GM19238 (cell line): Measurements from ENCODE around the gene CBFA2T2.

Experiments used
- DNase-seq: peaks from one replicate; pipeline ENCODE4 v3.0.0; 2011; ENCODE audit warnings: low spot score; ENCODE audit not compliant: insufficient read length

The CBFA2T2 gene

DNA sequence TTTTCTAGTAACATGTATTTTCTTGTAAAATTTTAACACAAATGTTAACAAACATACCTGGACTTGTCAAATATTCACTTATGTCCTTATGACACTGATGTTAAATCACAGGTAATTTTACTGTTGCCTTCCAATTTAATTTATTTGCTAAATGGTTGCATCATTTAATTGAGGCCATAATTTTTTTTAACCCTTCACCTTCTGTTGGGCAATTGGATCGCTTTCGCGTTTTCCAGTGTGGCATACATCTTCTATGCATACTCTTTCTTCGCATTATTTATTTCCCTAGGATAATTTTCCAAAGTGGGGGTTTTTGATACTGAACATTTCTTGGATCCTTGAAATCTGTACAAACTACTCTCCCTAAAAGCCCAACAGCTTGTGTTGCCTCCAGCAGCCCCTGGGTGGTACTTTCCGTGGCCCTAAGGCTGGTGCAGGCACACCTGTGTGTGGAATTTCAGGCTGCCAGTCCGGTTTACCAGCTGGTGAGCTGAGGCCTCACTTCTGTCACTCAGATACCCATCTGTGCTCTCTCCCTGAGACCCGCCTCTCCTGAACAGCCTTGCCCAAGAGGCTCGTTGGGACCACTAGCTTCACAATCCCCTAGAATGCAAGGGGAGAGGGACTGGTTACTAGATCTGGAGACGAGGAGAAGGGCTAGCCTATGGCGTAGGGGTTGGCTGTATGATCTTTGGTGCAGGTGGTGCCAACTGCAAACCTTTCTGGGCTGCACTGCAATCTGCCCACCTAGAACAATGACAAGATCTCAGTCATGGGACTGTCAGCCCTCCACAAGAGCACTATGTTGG, 161.1 kb downstream of the CBFA2T2 start:
- DNase-seq: no peak

DNA sequence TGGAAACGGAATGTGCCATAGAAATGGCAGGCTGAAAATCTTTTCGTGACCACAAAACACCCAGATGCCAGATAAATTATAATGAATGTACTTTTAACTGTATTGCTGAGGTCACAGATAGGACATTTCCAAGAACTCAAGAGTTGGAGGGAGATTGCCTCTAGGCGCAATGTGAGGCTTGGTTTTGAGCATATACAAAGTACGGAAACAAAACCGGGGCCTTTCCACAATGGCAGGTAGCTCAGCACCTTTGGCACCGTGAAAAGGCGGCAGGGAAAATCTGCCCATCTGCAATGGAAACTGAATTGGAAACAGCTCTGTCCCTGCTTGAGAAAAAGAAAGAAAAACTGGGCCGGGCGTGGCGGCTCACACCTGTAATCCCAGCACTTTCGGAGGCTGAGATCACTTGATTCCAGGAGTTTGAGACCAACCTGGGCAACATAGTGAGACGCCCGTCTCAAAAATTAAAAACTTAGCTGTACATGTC, 161.7 kb downstream of the CBFA2T2 start:
- DNase-seq: no peak

GRCh38 chr20:33653218-33653899, 163.5 kb downstream of the CBFA2T2 start:
- peak; percentile 73 for DNase-seq

DNA sequence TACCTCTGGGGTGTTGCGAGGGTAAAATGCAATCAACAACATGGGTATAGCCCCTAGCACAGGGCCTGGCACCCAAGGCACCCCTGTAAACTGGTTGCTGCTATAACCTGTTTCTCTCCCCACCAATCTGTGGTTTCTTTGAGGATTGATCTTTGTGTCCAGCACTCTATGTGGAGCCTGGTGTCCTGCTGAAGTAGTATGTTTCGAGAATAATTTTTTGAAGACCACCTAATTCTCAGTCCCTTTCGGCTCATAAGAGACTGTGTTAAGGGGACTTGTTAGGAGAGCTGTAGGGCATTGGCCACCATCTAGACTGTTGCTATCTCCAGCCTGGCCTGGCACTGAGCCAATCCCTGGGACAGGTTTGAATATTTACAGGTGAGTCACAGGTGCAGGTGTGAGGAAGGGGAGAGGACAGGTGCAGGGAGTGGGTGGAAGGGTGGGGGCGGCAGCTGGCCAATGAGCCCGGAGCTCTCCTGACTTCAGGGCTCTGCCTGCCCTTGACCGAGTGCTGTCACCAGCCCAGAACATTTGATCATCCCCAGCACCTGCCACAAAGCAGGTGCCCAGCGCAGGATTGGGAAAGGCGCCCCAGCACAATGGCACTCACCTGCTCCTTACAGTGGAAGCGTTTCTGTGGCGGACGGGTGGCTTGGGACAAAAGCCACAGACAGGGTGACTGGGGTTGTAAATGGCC, 164.2 kb downstream of the CBFA2T2 start:
- DNase-seq: no peak

DNA sequence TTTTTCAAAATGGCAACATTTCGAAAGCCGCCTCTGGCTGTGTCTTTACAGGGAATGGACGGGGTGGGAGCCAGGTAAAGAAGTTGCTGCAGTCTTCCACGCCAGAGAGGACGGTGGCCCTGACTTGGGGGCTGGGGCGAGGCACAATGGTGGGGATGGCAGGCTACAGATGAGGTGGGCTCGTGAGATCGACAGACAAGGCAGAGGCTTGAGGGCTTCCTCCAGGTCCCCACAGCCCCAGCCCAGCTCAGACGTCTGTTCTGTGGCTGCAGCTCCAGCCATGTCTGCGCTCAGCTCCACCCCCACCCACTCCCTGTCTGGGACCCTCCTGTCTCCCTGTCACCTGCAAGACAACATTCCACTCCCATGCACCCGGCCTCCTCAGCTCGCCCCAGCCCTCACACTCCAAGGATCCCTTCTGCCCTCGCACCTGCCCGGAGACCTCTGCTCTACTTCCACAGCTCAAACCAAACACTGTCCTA, 164.8 kb downstream of the CBFA2T2 start:
- no peak for DNase-seq

GRCh38 chr20:33655164-33655563, 165.3 kb downstream of the CBFA2T2 start:
- DNase-seq: no peak

GRCh38 chr20:33656010-33656782, 166.3 kb downstream of the CBFA2T2 start:
- DNase-seq: no peak

DNA sequence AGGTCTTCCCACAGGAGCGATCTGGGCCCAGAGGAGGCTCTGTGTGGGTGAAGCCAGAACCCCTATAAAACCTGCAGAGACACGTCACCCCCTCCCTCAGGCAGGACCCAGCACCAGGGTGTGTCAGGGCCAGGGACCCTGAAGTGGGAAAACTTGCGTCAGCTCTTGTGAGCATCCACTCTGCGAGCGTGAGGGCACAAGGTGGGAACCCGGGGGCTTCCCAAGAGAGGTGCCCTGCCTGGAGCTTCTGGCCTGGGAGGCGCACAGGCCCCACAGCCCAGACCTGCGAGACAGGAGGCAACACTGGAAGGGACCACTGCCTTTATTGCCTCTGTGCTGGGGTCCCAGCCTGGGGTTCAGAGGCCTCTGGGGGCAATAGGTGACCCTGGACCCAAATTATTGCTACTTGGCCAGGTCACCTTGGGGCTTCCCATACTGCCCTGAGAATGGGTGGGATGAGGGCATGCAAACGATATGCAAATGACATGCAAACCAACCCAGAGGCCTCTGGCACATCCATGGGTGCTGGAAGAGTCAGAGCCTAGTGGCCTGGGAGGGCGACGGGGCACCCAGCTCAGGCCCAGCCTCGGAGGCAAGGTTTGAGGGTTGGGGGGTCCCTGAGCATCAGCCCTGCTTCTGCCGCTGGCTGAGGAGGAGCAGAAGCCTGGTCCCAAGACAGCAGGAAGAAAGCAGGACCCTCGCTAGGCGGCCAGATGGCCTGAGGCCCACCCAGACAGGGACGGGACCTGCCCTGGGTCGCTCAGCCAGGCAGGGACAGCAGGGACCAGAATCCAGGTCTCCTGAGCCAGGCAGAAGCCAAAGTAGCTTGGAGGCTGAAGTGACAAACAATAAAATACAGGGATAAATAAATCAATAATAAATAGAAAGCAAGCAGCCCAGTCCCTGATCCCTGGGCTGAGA, 167.1 kb downstream of the CBFA2T2 start:
- DNase-seq: no peak

DNA sequence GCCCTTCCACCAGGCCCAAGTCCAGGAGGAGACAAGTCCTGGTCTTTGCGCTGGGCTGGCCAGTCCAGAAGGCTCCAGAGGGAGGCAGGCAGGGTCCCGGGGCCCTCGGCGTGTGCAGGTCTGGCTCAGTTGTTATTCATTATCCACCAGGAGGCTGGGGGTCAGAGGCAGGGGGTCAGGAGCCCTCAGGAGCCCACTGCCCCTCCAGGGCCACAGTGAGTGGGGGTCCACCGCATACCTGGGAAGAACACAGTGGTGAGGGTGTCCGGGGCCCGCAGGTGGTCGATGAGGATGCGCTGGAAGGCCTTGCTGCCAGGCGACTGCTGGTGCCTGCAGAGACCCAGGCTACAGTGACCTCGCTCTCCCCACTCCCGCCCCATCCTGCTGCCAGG, 167.8 kb downstream of the CBFA2T2 start:
- no peak for DNase-seq

GRCh38 chr20:33658510-33658909, 168.6 kb downstream of the CBFA2T2 start:
- DNase-seq: no peak

DNA sequence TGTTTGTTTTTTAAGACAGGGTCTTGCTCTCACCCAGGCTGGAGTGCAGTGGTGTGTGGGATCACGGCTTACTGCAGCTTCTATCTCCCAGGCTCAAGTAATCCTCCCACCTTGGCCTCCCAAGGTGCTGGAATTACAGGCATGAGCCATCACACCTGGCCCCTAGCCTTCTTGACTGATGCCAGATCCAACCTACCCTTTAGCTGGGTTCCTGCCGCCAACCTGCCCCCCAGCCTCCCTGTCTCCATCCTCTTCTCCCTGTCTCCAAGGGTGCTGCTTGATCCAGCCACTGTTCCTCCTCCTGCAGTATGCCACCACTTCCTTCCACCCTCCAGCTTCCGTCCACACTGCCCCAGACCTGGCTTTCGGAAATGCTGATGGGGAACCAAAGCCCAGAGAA, 169.0 kb downstream of the CBFA2T2 start:
- no peak for DNase-seq

- no peak for DNase-seq
Observed at GRCh38 chr20:33659341-33660034, 169.6 kb downstream of the CBFA2T2 start.

DNA sequence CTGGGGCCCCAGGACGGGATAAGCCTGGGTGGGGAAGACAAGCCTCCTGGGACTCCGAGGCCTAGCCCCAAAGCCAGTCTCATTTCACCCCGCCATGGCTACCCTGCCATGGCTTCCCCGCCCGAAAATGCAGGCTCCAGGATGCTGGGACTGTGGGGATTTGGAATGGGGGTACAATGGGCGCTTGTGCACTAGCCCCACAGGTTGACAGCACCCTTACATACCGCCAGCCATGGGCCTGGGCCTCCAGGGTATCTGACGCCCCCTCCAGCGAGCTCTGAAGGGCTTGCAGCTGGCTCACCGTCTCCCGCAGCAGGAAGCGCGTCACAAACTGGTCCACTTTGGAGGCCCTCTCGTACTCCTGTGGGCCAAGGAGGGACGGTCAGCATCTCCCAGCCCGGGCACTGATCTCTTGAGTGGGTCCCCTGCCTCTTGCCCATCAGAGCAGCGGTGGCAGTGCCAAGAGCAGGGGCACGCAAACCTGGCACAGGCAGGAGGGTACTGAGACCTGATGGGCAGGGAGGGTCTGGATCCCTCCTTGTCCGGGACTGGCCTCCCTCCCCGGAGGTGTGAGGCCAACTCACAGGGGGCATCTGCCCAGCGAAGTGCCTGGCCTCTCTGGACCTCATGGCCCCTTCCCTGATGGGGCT, 170.3 kb downstream of the CBFA2T2 start:
- no peak for DNase-seq

DNA sequence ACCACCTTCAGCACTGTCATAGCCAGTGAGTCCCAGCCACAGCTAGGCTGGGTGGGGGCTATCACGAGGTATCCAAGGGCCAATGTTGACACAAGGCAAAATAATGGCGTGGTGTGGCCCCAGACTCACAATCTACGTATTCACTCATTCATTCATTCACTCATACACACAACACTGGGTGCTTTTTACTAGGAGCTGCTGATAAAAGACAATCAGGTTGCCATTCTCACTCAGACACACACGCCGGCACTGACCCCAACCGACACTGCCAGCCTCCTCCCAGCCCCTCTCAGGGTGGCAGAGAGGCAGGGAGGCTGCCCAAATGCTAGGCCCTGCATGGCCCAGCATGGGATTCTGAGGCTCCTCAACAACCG, 170.8 kb downstream of the CBFA2T2 start:
- no peak for DNase-seq

DNA sequence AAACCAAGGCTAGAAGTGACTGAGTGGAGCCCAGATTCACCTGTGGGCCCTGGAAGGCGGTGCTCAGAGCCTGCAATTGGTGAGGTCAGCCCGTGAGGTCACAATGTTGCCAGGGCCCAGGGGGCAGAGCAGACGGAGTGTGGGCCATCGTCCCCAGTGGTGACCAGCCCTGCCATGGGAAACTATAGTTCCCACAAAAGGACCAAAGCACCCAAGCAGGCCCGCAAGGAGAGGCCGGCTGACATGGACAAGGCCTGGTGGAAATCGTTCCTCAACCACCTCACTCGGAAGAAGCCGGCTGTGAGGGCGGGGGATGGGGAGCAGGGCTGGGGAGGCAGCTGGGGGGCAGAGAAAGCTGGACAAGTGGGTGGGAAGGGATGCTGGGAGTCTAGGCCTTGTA, 172.3 kb downstream of the CBFA2T2 start, which contains the start of gene C20orf144:
TSS of gene C20orf144 (plus strand) at position 156 of the 400 bp plus-strand sequence. CDS start at position 175, 19 bp downstream.
- DNase-seq: no peak

- peak; percentile 88 for DNase-seq
Observed at GRCh38 chr20:33663161-33664084, 173.5 kb downstream of the CBFA2T2 start.

DNA sequence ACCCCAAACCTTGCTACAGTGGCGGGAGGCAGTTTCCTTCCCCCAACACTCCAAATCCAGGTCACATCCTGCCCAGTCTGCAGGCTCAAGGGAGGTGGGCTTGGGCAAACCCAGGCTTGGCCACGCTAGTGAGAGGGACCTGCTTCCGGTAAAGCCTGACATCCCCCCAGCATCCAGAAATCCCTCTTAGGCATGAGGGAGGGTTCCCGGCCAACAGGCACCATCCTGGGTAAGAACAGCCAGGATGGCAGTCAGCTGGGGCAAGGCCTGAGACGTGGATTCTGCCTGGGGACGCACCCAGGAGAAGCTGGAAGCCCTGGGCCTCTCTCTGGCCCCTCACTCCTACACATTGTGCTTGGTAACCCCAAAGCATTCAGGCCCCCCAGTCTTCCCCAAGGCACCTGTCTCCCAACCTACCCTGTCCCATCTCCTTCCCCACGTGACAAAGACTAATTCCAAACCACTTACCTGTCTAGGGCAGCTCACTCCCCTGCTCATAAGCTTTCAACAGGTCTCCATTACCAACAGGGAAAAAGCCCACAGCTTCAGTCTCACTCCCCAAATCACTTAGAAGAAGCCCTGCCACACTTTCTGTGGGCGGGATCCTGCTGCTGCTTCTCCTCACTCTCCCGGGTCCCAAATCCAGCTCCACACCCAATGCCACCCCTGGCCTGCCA, 174.3 kb downstream of the CBFA2T2 start:
- no peak for DNase-seq
